ENCODE data around the gene PIGB. TPM values are rescaled to one million over a fixed set of nuclear protein-coding genes. Genes with fewer than 3 reads are reported as not detected.
A peak's percentile ranks its signal among the peaks of the same experiment; 100 is the strongest.
"Not testable (repeated sequence)": the region's sequence is repeated elsewhere in the genome, so short reads cannot be mapped to it uniquely, and the experiment has no call there.

Gene PIGB
- total and polyA plus RNA-seq, 2 donors from 2014 or later = 17.4 to 17.6 TPM

DNA sequence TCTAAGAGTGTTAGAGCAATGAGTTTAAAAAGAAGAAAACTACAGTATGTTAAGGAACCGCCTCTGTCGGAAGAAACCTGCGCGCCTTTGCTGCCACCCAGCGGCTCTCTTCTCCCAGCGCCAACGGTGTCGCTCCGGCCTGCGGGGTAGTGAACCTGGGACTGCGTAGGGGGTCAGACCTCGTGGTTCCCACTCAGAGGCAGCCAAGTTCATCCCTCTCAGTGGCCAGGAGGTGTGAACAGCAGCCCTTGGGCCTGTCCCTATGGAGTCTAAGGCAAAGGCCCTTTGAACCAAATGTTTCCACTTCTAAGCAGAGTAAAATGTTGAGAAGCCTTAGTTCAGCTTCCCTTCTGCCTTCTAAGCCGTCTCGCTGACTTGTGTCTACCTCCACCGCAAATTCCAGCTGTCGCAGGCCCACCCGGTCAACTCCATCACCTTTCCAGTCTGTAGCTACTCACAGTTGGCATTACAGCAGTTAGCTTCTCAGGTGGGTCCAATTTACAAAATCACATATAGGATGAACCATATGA lies 28.4 kb upstream of the PIGB start:
- Histone ChIP-seq H3K9ac (ENCODE audit: low read length in 3 of 3) (peak overlapping the region in 2 of 3 donors; percentile 47 to 86), H3K27me3 (ENCODE audit: control insufficient read depth, insufficient read depth, low read length) (no peaks in the 10 kb centered on the region), H3K4me1 (ENCODE audit: control insufficient read depth in 2 of 3, insufficient read depth in 2 of 3, low read depth in 1 of 3, low read length in 3 of 3) (peaks cover 0 to 6% (median 0%) of the 10 kb centered on the region in 3 donors), H3K27ac (ENCODE audit: low read depth in 2 of 2, low read length in 2 of 2) (peak overlapping the region; percentile 90 to 91), H3K9me3 (ENCODE audit: control insufficient read depth in 2 of 3, insufficient read depth in 1 of 3, low read length in 3 of 3) (no peaks in the 10 kb centered on the region), H3K36me3 (ENCODE audit: control insufficient read depth in 2 of 3, insufficient read depth in 3 of 3, low read length in 3 of 3) (peaks cover 0 to 2% (median 0%) of the 10 kb centered on the region in 3 donors), H3K4me3 (ENCODE audit: low read length in 3 of 3) (peak overlapping the region; percentile 82 to 90 (median 86))
- intact Hi-C loops (cut with DNase I) = no loop called here
- FAIRE-seq (no peak), DNase-seq (peak; percentile 91 to 95 (median 94))
- peak; percentile 81 for TF ChIP-seq CTCF (IDR thresholded peaks at IDR 0.05; ENCODE audit: borderline replicate concordance, extremely low read depth, insufficient read depth)

- Histone ChIP-seq H3K4me1 (ENCODE audit: control insufficient read depth in 2 of 3, insufficient read depth in 2 of 3, low read depth in 1 of 3, low read length in 3 of 3) (no peaks in the 10 kb centered on the region), H3K27me3 (ENCODE audit: control insufficient read depth, insufficient read depth, low read length) (no peaks in the 10 kb centered on the region), H3K4me3 (ENCODE audit: low read length in 3 of 3) (no peak overlapping the region), H3K36me3 (ENCODE audit: control insufficient read depth in 2 of 3, insufficient read depth in 3 of 3, low read length in 3 of 3) (no peaks in the 10 kb centered on the region), H3K27ac (ENCODE audit: low read depth in 2 of 2, low read length in 2 of 2) (no peak overlapping the region), H3K9ac (ENCODE audit: low read length in 3 of 3) (no peak overlapping the region), H3K9me3 (ENCODE audit: control insufficient read depth in 2 of 3, insufficient read depth in 1 of 3, low read length in 3 of 3) (no peaks in the 10 kb centered on the region)
- DNase-seq = no peak
- FAIRE-seq = no peak
- TF ChIP-seq CTCF (IDR thresholded peaks at IDR 0.05; ENCODE audit: borderline replicate concordance, extremely low read depth, insufficient read depth) = no peak
- intact Hi-C loops (cut with DNase I) = no loop called here
Observed at GRCh38 chr15:55297315-55297714, 21.7 kb upstream of the PIGB start.

GRCh38 chr15:55302801-55303200 lies 16.2 kb upstream of the PIGB start:
- DNase-seq; FAIRE-seq; H3K36me3 ChIP-seq (ENCODE audit: control insufficient read depth in 2 of 3, insufficient read depth in 3 of 3, low read length in 3 of 3); H3K9ac ChIP-seq (ENCODE audit: low read length in 3 of 3); intact Hi-C loops (cut with DNase I); H3K27ac ChIP-seq (ENCODE audit: low read depth in 2 of 2, low read length in 2 of 2); H3K4me3 ChIP-seq (ENCODE audit: low read length in 3 of 3); H3K4me1 ChIP-seq (ENCODE audit: control insufficient read depth in 2 of 3, insufficient read depth in 2 of 3, low read depth in 1 of 3, low read length in 3 of 3); H3K9me3 ChIP-seq (ENCODE audit: control insufficient read depth in 2 of 3, insufficient read depth in 1 of 3, low read length in 3 of 3); H3K27me3 ChIP-seq (ENCODE audit: control insufficient read depth, insufficient read depth, low read length): not testable (repeated sequence)

DNA sequence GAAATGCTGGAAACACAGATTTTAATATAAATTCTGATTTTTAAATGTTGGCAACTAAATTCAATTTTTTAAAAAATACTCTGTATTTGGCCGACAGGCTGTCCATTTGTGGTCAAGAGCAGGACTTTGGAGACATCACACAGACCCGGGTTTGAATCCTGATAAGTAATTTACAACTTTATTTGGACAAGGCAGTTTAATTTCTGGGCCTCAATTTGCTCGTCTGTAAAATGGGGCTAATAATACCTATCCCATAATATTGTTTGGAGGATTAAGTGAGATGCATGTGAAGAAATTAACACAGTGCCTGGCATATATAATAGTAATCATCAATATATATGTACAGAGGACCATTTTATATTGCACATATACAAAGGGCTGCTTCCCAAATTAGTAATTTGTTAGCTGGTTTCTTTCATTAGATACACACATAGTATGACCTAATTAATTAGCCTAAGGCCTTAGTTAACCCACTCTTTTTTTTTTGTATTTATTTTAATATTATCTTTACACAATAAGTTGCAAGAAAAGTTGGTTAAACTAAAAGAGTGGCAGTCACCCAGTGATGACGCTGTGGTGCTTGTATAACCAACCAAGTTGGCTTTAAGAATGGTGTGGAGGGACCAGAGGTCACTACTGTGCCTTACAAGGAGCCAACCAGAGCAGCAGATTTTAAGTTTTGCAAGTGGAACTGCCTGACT lies 665 bp downstream of the PIGB start:
- peak in 1 of 5 donors; percentile 17 for DNase-seq
- no peaks in the 10 kb centered on the region for H3K9me3 ChIP-seq (ENCODE audit: control insufficient read depth in 2 of 3, insufficient read depth in 1 of 3, low read length in 3 of 3)
- no peak for TF ChIP-seq CTCF (IDR thresholded peaks at IDR 0.05; ENCODE audit: borderline replicate concordance, extremely low read depth, insufficient read depth)
- peak overlapping the region; percentile 93 to 99 (median 99) for H3K9ac ChIP-seq (ENCODE audit: low read length in 3 of 3)
- H3K4me3 ChIP-seq (ENCODE audit: low read length in 3 of 3) = peak overlapping the region; percentile 96 to 100 (median 100)
- H3K4me1 ChIP-seq (ENCODE audit: control insufficient read depth in 2 of 3, insufficient read depth in 2 of 3, low read depth in 1 of 3, low read length in 3 of 3) = peaks cover 0 to 7% (median 3%) of the 10 kb centered on the region in 3 donors
- no peaks in the 10 kb centered on the region for H3K27me3 ChIP-seq (ENCODE audit: control insufficient read depth, insufficient read depth, low read length)
- intact Hi-C loops (cut with DNase I) = no loop called here
- no peaks in the 10 kb centered on the region for H3K36me3 ChIP-seq (ENCODE audit: control insufficient read depth in 2 of 3, insufficient read depth in 3 of 3, low read length in 3 of 3)
- FAIRE-seq = no peak
- peak overlapping the region in 1 of 2 donors; percentile 94 for H3K27ac ChIP-seq (ENCODE audit: low read depth in 2 of 2, low read length in 2 of 2)
